ENCODE data around the gene COG5.

The COG5 gene

DNA sequence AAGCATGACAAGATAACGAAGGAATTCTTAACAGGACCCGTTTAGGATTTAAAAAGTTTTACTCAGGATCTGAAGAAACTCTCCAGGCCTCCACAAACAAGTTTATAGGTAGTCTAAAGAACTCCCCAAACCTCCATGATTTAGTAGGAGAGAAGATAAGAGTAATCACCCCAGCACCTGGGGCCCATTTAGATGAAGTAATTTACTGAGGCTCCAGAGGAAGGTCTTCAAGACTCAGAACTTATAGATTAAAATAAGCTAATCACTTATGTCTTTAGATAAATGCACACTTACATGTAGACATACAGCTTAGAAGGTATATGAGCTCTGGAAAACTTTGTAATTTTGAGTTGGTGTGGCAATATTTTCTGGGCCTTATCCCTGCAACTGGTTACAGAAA lies 271.1 kb downstream of the COG5 start:
- no peak overlapping the region for H3K9ac ChIP-seq (ENCODE audit: low read depth, low read length, poor library complexity, severe bottlenecking)
- H3K79me2 ChIP-seq (ENCODE audit: insufficient read depth, low read length): no peaks in the 10 kb centered on the region
- H4K20me1 ChIP-seq (ENCODE audit: insufficient read depth, low read length, poor library complexity, severe bottlenecking): no peaks in the 10 kb centered on the region
- no peaks in the 10 kb centered on the region for H3F3A ChIP-seq (ENCODE audit: low read depth)
- no peak overlapping the region for H2AFZ ChIP-seq (ENCODE audit: low read length)
- H3K27me3 ChIP-seq (ENCODE audit: insufficient read depth, low read length, poor library complexity, severe bottlenecking): no peaks in the 10 kb centered on the region
- TF ChIP-seq, protein P1, sequence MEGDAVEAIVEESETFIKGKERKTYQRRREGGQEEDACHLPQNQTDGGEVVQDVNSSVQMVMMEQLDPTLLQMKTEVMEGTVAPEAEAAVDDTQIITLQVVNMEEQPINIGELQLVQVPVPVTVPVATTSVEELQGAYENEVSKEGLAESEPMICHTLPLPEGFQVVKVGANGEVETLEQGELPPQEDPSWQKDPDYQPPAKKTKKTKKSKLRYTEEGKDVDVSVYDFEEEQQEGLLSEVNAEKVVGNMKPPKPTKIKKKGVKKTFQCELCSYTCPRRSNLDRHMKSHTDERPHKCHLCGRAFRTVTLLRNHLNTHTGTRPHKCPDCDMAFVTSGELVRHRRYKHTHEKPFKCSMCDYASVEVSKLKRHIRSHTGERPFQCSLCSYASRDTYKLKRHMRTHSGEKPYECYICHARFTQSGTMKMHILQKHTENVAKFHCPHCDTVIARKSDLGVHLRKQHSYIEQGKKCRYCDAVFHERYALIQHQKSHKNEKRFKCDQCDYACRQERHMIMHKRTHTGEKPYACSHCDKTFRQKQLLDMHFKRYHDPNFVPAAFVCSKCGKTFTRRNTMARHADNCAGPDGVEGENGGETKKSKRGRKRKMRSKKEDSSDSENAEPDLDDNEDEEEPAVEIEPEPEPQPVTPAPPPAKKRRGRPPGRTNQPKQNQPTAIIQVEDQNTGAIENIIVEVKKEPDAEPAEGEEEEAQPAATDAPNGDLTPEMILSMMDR (conservative IDR thresholded peaks at IDR 0.05; ENCODE audit: low read length): no peak
- no peaks in the 10 kb centered on the region for H3K9me3 ChIP-seq (ENCODE audit: insufficient read depth, low read depth, low read length)
- H3K4me3 ChIP-seq (ENCODE audit: low read length, poor library complexity, severe bottlenecking): no peak overlapping the region
- no peak overlapping the region for H3K4me2 ChIP-seq (ENCODE audit: low read depth, low read length, poor library complexity, severe bottlenecking)
- 0 out of 2 replicates have a peak, but pooled peaks cover 3% of the 10 kb centered on the region for H3K9me2 ChIP-seq (replicated peaks; ENCODE audit: low read depth, low read length)
- H3K4me1 ChIP-seq (ENCODE audit: insufficient read depth, low read length, poor library complexity, severe bottlenecking): no peaks in the 10 kb centered on the region
- peaks cover 18% of the 10 kb centered on the region; the same call in 1 of the 2 replicates for H3K36me3 ChIP-seq (ENCODE audit: insufficient read depth, low read length)

- no peaks in the 10 kb centered on the region for H3K27me3 ChIP-seq (ENCODE audit: insufficient read depth, low read length, poor library complexity, severe bottlenecking)
- no peak for TF ChIP-seq EZH2phosphoT487 (IDR thresholded peaks at IDR 0.05; ENCODE audit: borderline replicate concordance)
- TF ChIP-seq, protein P1 (conservative IDR thresholded peaks at IDR 0.05; ENCODE audit: low read length): no peak
- H3K9me2 ChIP-seq (replicated peaks; ENCODE audit: low read depth, low read length): 0 out of 2 replicates have a peak, but pooled peaks cover 3% of the 10 kb centered on the region
- no peaks in the 10 kb centered on the region for H3K9me3 ChIP-seq (ENCODE audit: insufficient read depth, low read depth, low read length)
- H3K9ac ChIP-seq (ENCODE audit: low read depth, low read length, poor library complexity, severe bottlenecking): no peak overlapping the region
- H3K79me2 ChIP-seq (ENCODE audit: insufficient read depth, low read length): no peaks in the 10 kb centered on the region
- H4K20me1 ChIP-seq (ENCODE audit: insufficient read depth, low read length, poor library complexity, severe bottlenecking): no peaks in the 10 kb centered on the region
- H3K4me1 ChIP-seq (ENCODE audit: insufficient read depth, low read length, poor library complexity, severe bottlenecking): no peaks in the 10 kb centered on the region
- no peak overlapping the region for H3K4me2 ChIP-seq (ENCODE audit: low read depth, low read length, poor library complexity, severe bottlenecking)
- H2AFZ ChIP-seq (ENCODE audit: low read length): no peak overlapping the region
- H3F3A ChIP-seq (ENCODE audit: low read depth): no peaks in the 10 kb centered on the region
- peaks cover 15% of the 10 kb centered on the region; the same call in 1 of the 2 replicates for H3K36me3 ChIP-seq (ENCODE audit: insufficient read depth, low read length)
- H3K4me3 ChIP-seq (ENCODE audit: low read length, poor library complexity, severe bottlenecking): no peak overlapping the region
These were observed 272.3 kb downstream of the COG5 start for GRCh38 chr7:107291434-107291833.

GRCh38 chr7:107286751-107287621 lies 276.7 kb downstream of the COG5 start:
- Histone ChIP-seq H3F3A (ENCODE audit: low read depth) (no peaks in the 10 kb centered on the region), H3K36me3 (ENCODE audit: insufficient read depth, low read length) (peaks cover 5% of the 10 kb centered on the region; the same call in 1 of the 2 replicates), H3K9me2 (replicated peaks; ENCODE audit: low read depth, low read length) (no peaks in the 10 kb centered on the region), H4K20me1 (ENCODE audit: insufficient read depth, low read length, poor library complexity, severe bottlenecking) (no peaks in the 10 kb centered on the region), H2AFZ (ENCODE audit: low read length) (no peak overlapping the region), H3K79me2 (ENCODE audit: insufficient read depth, low read length) (no peaks in the 10 kb centered on the region), H3K4me3 (ENCODE audit: low read length, poor library complexity, severe bottlenecking) (no peak overlapping the region), H3K27me3 (ENCODE audit: insufficient read depth, low read length, poor library complexity, severe bottlenecking) (no peaks in the 10 kb centered on the region), H3K9me3 (ENCODE audit: insufficient read depth, low read depth, low read length) (no peaks in the 10 kb centered on the region), H3K9ac (ENCODE audit: low read depth, low read length, poor library complexity, severe bottlenecking) (no peak overlapping the region), H3K4me2 (ENCODE audit: low read depth, low read length, poor library complexity, severe bottlenecking) (no peak overlapping the region), H3K4me1 (ENCODE audit: insufficient read depth, low read length, poor library complexity, severe bottlenecking) (no peaks in the 10 kb centered on the region)
- TF ChIP-seq EZH2phosphoT487 (IDR thresholded peaks at IDR 0.05; ENCODE audit: borderline replicate concordance): no peak
- TF ChIP-seq, protein P1 (conservative IDR thresholded peaks at IDR 0.05; ENCODE audit: low read length): no peak

Measured in Loucy (cell line).